Mucosa of descending colon (tissue), 3 donors: ENCODE data around the gene MAFG. TPM values are rescaled to one million over a fixed set of nuclear protein-coding genes. Genes with fewer than 3 reads are reported as not detected.
A peak's percentile ranks its signal among the peaks of the same experiment; 100 is the strongest.
"Not testable (repeated sequence)": the region's sequence is repeated elsewhere in the genome, so short reads cannot be mapped to it uniquely, and the experiment has no call there.

Experiments
- ATAC-seq: fragments of 200-7000 bp; cut with Tn5 transposase; one replicate; pipeline ENCODE4 v1.9.1; 2020; ENCODE audit warnings: mild to moderate bottlenecking, moderate library complexity
- DNase-seq, 3 donors: peaks; one replicate each; pipeline ENCODE4 v3.0.0-alpha.2; 2020
- H3K36me3 ChIP-seq: fragments of 200-600 bp; one replicate; pipeline ENCODE4 v1.8.0; 2021; ENCODE audit warnings: low read depth, mild to moderate bottlenecking
- H3K4me1 ChIP-seq: fragments of 200-600 bp; one replicate; pipeline ENCODE4 v1.8.0; 2021; ENCODE audit warnings: low read depth, mild to moderate bottlenecking
- H3K4me3 ChIP-seq: fragments of 200-600 bp; one replicate; pipeline ENCODE4 v1.8.0; 2021; ENCODE audit warnings: mild to moderate bottlenecking
- H3K9me3 ChIP-seq: fragments of 200-600 bp; one replicate; pipeline ENCODE4 v1.8.0; 2021; ENCODE audit warnings: mild to moderate bottlenecking
- CTCF ChIP-seq: fragments of 200-600 bp; IDR thresholded peaks from one replicate; pipeline ENCODE4 v1.8.0; 2022; ENCODE audit warnings: antibody characterized with exemption, mild to moderate bottlenecking
- intact Hi-C, 2 donors: fragments of 100-400 bp; cut with DNase I in 1 of 2; cut with micrococcal nuclease in 1 of 2; formaldehyde crosslinking; loops; one replicate each; pipeline versions ENCODE4 v1.11.0 to v1.11.1; 2022; cut with DNase I, micrococcal nuclease
- total RNA-seq, 3 donors: library from RNA; stranded (reverse); fragmentation: NEBNext Ultra II Directional in 2 of 3; extraction: Animal tissue kit (Norgen Biotek cat#: 25700) in 2 of 3; gene quantifications; one replicate each; pipeline versions ENCODE4 v1.2.1 to v1.2.4, GENCODE V29; 2021 to 2023
- donor health status: DM: no; HTN: no; CAD: no; lungs with moderate emphysema.
- donor health status: DM: no; HTN: no; CAD: no.
- donor health status: DM: no; HTN: yes; CAD: no.

The MAFG gene
- total RNA-seq, 3 donors from 2014 or later, result 17.4 to 34.0 (median 21.1) TPM

DNA sequence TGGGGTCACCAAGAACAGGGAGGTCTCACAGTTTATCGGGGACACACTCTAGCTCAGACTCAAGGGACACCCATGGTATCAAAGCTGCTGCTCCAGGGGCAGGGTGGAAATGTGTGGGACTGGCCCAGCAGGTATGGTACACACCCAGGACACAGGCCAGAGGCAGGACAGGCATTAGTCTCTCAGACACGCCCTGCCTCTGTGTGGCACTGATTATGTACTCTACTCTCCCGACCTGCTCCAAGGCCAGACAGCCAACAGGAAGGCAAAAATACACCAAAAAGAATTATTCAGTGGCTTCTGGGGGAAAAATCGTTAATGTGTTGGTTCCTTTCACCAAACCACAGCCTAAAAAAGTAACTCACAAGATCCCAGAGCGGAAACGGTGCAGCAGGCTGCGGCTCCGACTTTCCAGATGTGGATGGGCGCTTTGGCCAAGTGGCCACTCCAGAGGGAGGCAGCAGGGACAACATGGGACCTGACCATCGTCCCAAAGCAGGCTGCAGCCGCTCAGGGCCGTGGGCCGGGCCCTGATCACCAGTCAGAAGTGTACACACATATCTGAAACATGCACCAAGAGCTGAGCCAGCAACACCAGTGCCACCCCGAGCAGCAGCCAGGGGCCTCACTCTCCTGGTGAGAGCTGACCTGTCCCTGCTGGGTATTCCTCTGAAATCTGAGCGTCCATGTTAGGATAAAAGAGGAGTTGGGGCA is 8.5 kb downstream of the MAFG start:
- peaks cover 7% of the 10 kb centered on the region for H3K36me3 ChIP-seq
- peaks cover 42% of the 10 kb centered on the region for H3K4me1 ChIP-seq
- DNase-seq (peak in 2 of 3 donors; percentile 81 to 89), ATAC-seq (peak; percentile 82)
- no peak for TF ChIP-seq CTCF
- intact Hi-C loops, result no loop called here
- no peak overlapping the region for H3K4me3 ChIP-seq
- no peaks in the 10 kb centered on the region for H3K9me3 ChIP-seq

- Histone ChIP-seq H3K4me1 (peaks cover 35% of the 10 kb centered on the region), H3K4me3 (peak overlapping the region; percentile 95)
- ATAC-seq, result peak; percentile 9
- DNase-seq, H3K36me3 ChIP-seq, intact Hi-C loops, H3K9me3 ChIP-seq: not testable (repeated sequence)
Measured at GRCh38 chr17:81918333-81918669, 9.2 kb downstream of the MAFG start.

DNA sequence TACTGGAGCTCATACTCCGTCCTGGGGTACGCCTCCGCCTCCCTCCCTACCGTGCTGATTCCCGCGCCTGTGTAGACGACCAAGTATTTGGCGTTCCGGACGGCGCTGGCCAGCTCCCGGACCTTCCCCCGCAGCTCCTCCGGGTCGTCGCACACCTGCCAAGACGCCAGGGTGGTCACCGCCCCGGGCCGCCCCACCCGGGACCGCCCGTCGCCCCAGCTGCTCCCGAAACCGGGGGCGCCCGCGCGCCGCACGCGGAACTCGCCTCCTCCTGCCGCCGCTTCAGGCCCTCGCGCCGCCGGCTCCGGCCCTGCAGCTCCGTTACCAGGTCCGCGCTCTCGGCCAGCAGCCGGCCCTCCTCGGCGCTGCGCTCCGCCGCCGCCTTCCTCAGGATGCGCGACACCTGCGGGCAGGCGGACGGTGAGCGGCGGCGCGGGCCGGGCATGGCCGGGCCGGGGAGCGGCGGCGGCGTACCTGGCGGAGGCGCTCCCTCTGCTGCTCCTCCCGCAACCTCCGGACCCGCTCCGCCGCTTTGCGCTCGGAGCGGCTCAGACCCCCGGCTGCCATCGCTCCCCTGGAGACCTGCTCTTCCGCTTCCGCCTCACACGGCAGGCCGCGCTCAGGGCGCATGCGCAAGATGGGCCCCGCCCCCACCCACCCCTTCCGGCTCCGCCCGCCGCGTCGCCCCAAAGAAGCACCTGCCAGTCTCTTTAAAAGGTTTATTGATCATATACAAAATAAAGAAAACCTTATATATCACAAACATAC is 9.8 kb downstream of the MAFG start, which contains the start of gene SIRT7:
TSS of gene SIRT7 (minus strand) at position 612 of the 768 bp plus-strand sequence. CDS start at position 567, 45 bp downstream.
- H3K4me3 ChIP-seq, result peak within 1 kb of the TSS; percentile 95
- DNase-seq (peak; percentile 79 to 88 (median 88)), ATAC-seq (peak; percentile 84)
- H3K9me3 ChIP-seq, result no peaks in the 10 kb centered on the region
- peaks cover 30% of the 10 kb centered on the region for H3K4me1 ChIP-seq
- intact Hi-C loops, result no loop called here
- TF ChIP-seq CTCF, result no peak
- peaks cover 9% of the 10 kb centered on the region for H3K36me3 ChIP-seq

DNA sequence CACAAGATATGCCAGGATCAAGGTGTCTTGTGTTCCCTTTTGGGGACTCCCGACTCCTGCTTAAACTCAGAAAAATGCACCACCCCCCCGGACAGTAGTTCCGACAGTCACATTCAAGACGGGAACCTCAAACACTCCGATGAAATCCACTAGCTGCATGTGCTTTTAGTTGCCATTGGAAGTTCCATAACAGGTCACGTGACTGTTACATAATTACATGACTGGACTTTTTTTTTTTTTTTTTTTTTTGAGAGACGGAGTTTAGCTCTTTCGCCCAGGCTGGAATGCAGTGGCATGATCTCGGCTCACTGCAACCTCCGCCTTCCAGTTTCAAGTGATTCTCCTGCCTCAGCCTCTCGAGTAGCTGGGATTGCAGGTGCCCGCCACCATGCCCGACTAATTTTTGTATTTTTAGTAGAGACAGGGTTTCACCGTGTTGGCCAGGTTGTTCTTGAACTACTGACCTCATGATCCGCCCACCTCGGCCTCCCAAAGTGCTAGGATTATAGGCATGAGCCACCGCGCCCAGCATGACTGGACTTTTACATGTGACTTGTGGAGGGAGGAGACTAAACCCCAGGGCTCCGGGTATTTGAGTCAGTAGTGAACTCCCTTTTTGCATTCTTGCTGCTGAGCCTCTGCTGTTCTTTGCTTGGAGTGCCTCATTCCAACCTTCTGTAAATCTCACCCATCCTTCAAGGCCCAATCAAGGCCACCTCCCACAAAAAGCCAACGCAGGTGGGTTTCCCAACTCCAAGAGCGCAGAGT is 11.1 kb downstream of the MAFG start:
- TF ChIP-seq CTCF, result no peak
- ATAC-seq (peak; percentile 54), DNase-seq (peak in 1 of 3 donors; percentile 67)
- H3K4me3 ChIP-seq, result no peak overlapping the region
- intact Hi-C loops, result no loop called here
- peaks cover 27% of the 10 kb centered on the region for H3K4me1 ChIP-seq
- H3K36me3 ChIP-seq, result peaks cover 9% of the 10 kb centered on the region
- H3K9me3 ChIP-seq, result no peaks in the 10 kb centered on the region

- no peak for DNase-seq
- no peak overlapping the region for H3K4me3 ChIP-seq
- intact Hi-C loops, result no loop called here
- ATAC-seq, result no peak
- H3K4me1 ChIP-seq, result peaks cover 27% of the 10 kb centered on the region
- no peaks in the 10 kb centered on the region for H3K9me3 ChIP-seq
- TF ChIP-seq CTCF, result no peak
- peaks cover 9% of the 10 kb centered on the region for H3K36me3 ChIP-seq
Measured at GRCh38 chr17:81915331-81915730, 12.2 kb downstream of the MAFG start.
